ENCODE data around the gene ELMO2.

ELMO2 gene
- 93.3 to 144 reads per million in 2 donors for total RNA-seq

GRCh38 chr20:46406200-46406985, at the start of gene ELMO2:
ELMO2 (minus strand) TSS chr20:46406615; CDS start chr20:46394482, 12,133 bp downstream.
- peak; percentile 89 to 97 (median 95) for DNase-seq

- no peak for DNase-seq
Measured at GRCh38 chr20:46455729-46456128, 49.3 kb upstream of the ELMO2 start.

GRCh38 chr20:46446851-46447250, 40.4 kb upstream of the ELMO2 start:
- DNase-seq = no peak

- no peak for DNase-seq
Measured at GRCh38 chr20:46439837-46440236, 33.4 kb upstream of the ELMO2 start.

- DNase-seq = peak in 2 of 5 experiments; percentile 10 to 23
Measured at GRCh38 chr20:46438156-46438750, 31.8 kb upstream of the ELMO2 start.

- DNase-seq = no peak
Measured at GRCh38 chr20:46435146-46435545, 28.7 kb upstream of the ELMO2 start.

GRCh38 chr20:46434597-46434996, 28.2 kb upstream of the ELMO2 start:
- no peak for DNase-seq

- no peak for DNase-seq
Measured at GRCh38 chr20:46433051-46433450, 26.6 kb upstream of the ELMO2 start.

GRCh38 chr20:46430921-46431712, 24.7 kb upstream of the ELMO2 start:
- DNase-seq = no peak

GRCh38 chr20:46427384-46427783, 21.0 kb upstream of the ELMO2 start:
- DNase-seq = no peak

- no peak for DNase-seq
Measured at GRCh38 chr20:46423882-46424482, 17.6 kb upstream of the ELMO2 start.

GRCh38 chr20:46423342-46423741, 16.9 kb upstream of the ELMO2 start:
- no peak for DNase-seq

- no peak for DNase-seq
Measured at GRCh38 chr20:46420878-46421277, 14.5 kb upstream of the ELMO2 start.

GRCh38 chr20:46419882-46420281, 13.5 kb upstream of the ELMO2 start:
- no peak for DNase-seq

- DNase-seq = no peak
Measured at GRCh38 chr20:46416839-46417238, 10.4 kb upstream of the ELMO2 start.

- DNase-seq = no peak
Measured at GRCh38 chr20:46416421-46416820, 10.0 kb upstream of the ELMO2 start.

GRCh38 chr20:46415773-46416172, 9.4 kb upstream of the ELMO2 start:
- no peak for DNase-seq

GRCh38 chr20:46414608-46415007, 8.2 kb upstream of the ELMO2 start:
- no peak for DNase-seq

- no peak for DNase-seq
Measured at GRCh38 chr20:46411637-46412036, 5.2 kb upstream of the ELMO2 start.

GRCh38 chr20:46408281-46408731, 1.9 kb upstream of the ELMO2 start:
- DNase-seq = no peak

- DNase-seq = no peak
Measured at GRCh38 chr20:46407671-46407996, 1.2 kb upstream of the ELMO2 start.

GRCh38 chr20:46406986-46407670, 713 bp upstream of the ELMO2 start:
- DNase-seq = peak in 4 of 5 experiments; percentile 55 to 85 (median 72)
